IPS-NIHi7 (cell line): ENCODE measurements around the gene NELFB.
A peak's percentile ranks its signal among the peaks of the same experiment; 100 is the strongest.

Source experiments
- DNase-seq: peaks from one replicate; pipeline ENCODE4 v3.0.0; 2012; ENCODE audit warnings: mixed read lengths; ENCODE audit errors: extremely low spot score

NELFB gene

GRCh38 chr9:137223078-137223970, 31.8 kb upstream of the NELFB start:
- peak; percentile 96 for DNase-seq

- no peak for DNase-seq
These were observed 30.1 kb upstream of the NELFB start, which contains the start of gene CYSRT1 for GRCh38 chr9:137224830-137225694. CYSRT1 (plus strand) TSS chr9:137225174; CDS start chr9:137225622, 448 bp downstream.

- DNase-seq: no peak
These were observed 29.3 kb upstream of the NELFB start for GRCh38 chr9:137225699-137226331.

- no peak for DNase-seq
These were observed 28.6 kb upstream of the NELFB start for GRCh38 chr9:137226338-137227053.

GRCh38 chr9:137227054-137227852, 27.9 kb upstream of the NELFB start, which contains the start of gene RNF224:
RNF224 (plus strand) TSS chr9:137227502; CDS start chr9:137228336, 834 bp downstream.
- peak; percentile 89 for DNase-seq

- no peak for DNase-seq
These were observed 27.1 kb upstream of the NELFB start for GRCh38 chr9:137227853-137228505.

- no peak for DNase-seq
These were observed 26.6 kb upstream of the NELFB start for GRCh38 chr9:137228506-137228967.

- no peak for DNase-seq
These were observed 25.9 kb upstream of the NELFB start for GRCh38 chr9:137228968-137229896.

- DNase-seq: no peak
These were observed 25.0 kb upstream of the NELFB start for GRCh38 chr9:137229903-137230704.

GRCh38 chr9:137230705-137231371, 24.3 kb upstream of the NELFB start, which contains the start of gene SLC34A3:
SLC34A3 (plus strand) TSS chr9:137230901; CDS start chr9:137231703, 802 bp downstream.
- no peak for DNase-seq

GRCh38 chr9:137231372-137232039, 23.6 kb upstream of the NELFB start:
- no peak for DNase-seq

GRCh38 chr9:137232101-137232500, 23.0 kb upstream of the NELFB start:
- DNase-seq: no peak

- DNase-seq: no peak
These were observed 22.6 kb upstream of the NELFB start for GRCh38 chr9:137232510-137232909.

GRCh38 chr9:137233143-137233980, 21.8 kb upstream of the NELFB start:
- no peak for DNase-seq

GRCh38 chr9:137234055-137234697, 21.0 kb upstream of the NELFB start:
- no peak for DNase-seq
